Astrocyte (in vitro differentiated cells and primary cell): ENCODE data around the gene PDE11A. TPM values are rescaled to one million over a fixed set of nuclear protein-coding genes. Genes with fewer than 3 reads are reported as not detected.

Experiments used
- DNase-seq: peaks from one replicate; pipeline ENCODE4 v3.0.0-alpha.2; 2010; ENCODE audit warnings: low read depth
- FAIRE-seq: peaks from 2 replicates; lab custom pipeline; 2011; peaks lifted over from hg19 to GRCh38; lab: Jason Lieb, UNC
- H2AFZ ChIP-seq: 2 replicates; pipeline ENCODE4 v1.6.0; 2012; ENCODE audit warnings: low read depth, low read length, inconsistent platforms
- H3K27ac ChIP-seq: 2 replicates; pipeline ENCODE4 v1.5.1; 2011; ENCODE audit warnings: low read depth, low read length, inconsistent platforms
- H3K27me3 ChIP-seq: 2 replicates; pipeline ENCODE4 v1.6.0; 2011; ENCODE audit warnings: low read length, inconsistent platforms; ENCODE audit not compliant: insufficient read depth
- H3K36me3 ChIP-seq: 2 replicates; pipeline ENCODE4 v1.5.1; 2011; ENCODE audit warnings: low read length, inconsistent platforms; ENCODE audit not compliant: insufficient read depth
- H3K4me1 ChIP-seq: 2 replicates; pipeline ENCODE4 v1.5.1; 2011; ENCODE audit warnings: low read length, inconsistent platforms; ENCODE audit not compliant: insufficient read depth
- H3K4me2 ChIP-seq: 2 replicates; pipeline ENCODE4 v1.6.0; 2012; ENCODE audit warnings: low read length, inconsistent platforms
- H3K4me3 ChIP-seq: 2 replicates; pipeline ENCODE4 v1.5.1; 2011; ENCODE audit warnings: low read depth, mild to moderate bottlenecking, low read length, inconsistent platforms; ENCODE audit not compliant: insufficient read depth
- H3K79me2 ChIP-seq: 2 replicates; pipeline ENCODE4 v1.6.0; 2012; ENCODE audit warnings: mild to moderate bottlenecking, low read length, inconsistent platforms; ENCODE audit not compliant: insufficient read depth
- H3K9ac ChIP-seq: 2 replicates; pipeline ENCODE4 v1.6.0; 2012; ENCODE audit warnings: mild to moderate bottlenecking, low read length, inconsistent platforms
- H3K9me3 ChIP-seq: 2 replicates; pipeline ENCODE4 v1.5.1; 2012; ENCODE audit warnings: low read depth, mild to moderate bottlenecking, low read length, inconsistent platforms; ENCODE audit not compliant: insufficient read depth
- H4K20me1 ChIP-seq: 2 replicates; pipeline ENCODE4 v1.6.0; 2012; ENCODE audit warnings: low read length, inconsistent platforms; ENCODE audit not compliant: insufficient read depth
- H3K27ac Mint-ChIP-seq: one replicate; pipeline ENCODE4 v1.8.0; 2021; ENCODE audit warnings: mild to moderate bottlenecking, mixed read lengths; ENCODE audit not compliant: unreplicated experiment
- H3K27me3 Mint-ChIP-seq: one replicate; pipeline ENCODE4 v1.8.0; 2021; ENCODE audit warnings: low read depth, mixed read lengths; ENCODE audit not compliant: unreplicated experiment
- H3K36me3 Mint-ChIP-seq: one replicate; pipeline ENCODE4 v1.8.0; 2021; ENCODE audit warnings: low read depth, mixed read lengths; ENCODE audit not compliant: unreplicated experiment
- H3K4me1 Mint-ChIP-seq: one replicate; pipeline ENCODE4 v1.8.0; 2021; ENCODE audit warnings: low read depth, mixed read lengths; ENCODE audit not compliant: unreplicated experiment
- H3K4me3 Mint-ChIP-seq: one replicate; pipeline ENCODE4 v1.8.0; 2021; ENCODE audit warnings: mild to moderate bottlenecking, moderate library complexity, mixed read lengths; ENCODE audit not compliant: unreplicated experiment
- H3K9me3 Mint-ChIP-seq: one replicate; pipeline ENCODE4 v1.8.0; 2021; ENCODE audit warnings: mild to moderate bottlenecking, mixed read lengths; ENCODE audit not compliant: unreplicated experiment
- CTCF ChIP-seq: IDR thresholded peaks from 2 replicates; pipeline ENCODE4 v1.5.1; 2011; ENCODE audit warnings: low read depth, mild to moderate bottlenecking, inconsistent platforms, low read length, moderate library complexity; ENCODE audit not compliant: insufficient read depth
- EZH2 ChIP-seq: IDR thresholded peaks from 2 replicates; pipeline ENCODE4 v1.6.1; 2012; ENCODE audit warnings: mild to moderate bottlenecking, low read length, inconsistent platforms; ENCODE audit not compliant: insufficient read depth
- total RNA-seq: library from RNA; stranded (reverse); gene quantifications from 2 replicates; pipeline ENCODE4 v1.2.1, GENCODE V29; 2021

PDE11A gene
- total RNA-seq, 1 donor from 2014 or later: 0.45 TPM

- H3K4me3 ChIP-seq: no peak overlapping the region
- no peaks in the 10 kb centered on the region for H3K9me3 Mint-ChIP-seq
- DNase-seq (no peak), FAIRE-seq (no peak)
- no peaks in the 10 kb centered on the region for H3K36me3 ChIP-seq
- no peaks in the 10 kb centered on the region for H3K4me1 ChIP-seq
- no peaks in the 10 kb centered on the region for H4K20me1 ChIP-seq
- no peaks in the 10 kb centered on the region for H3K9me3 ChIP-seq
- H3K36me3 Mint-ChIP-seq: no peaks in the 10 kb centered on the region
- H3K27ac Mint-ChIP-seq: no peak overlapping the region
- no peak for TF ChIP-seq CTCF
- TF ChIP-seq EZH2: no peak
- no peak overlapping the region for H3K9ac ChIP-seq
- H3K27me3 ChIP-seq: no peaks in the 10 kb centered on the region
- no peaks in the 10 kb centered on the region for H3K79me2 ChIP-seq
- peaks cover 3% of the 10 kb centered on the region for H3K4me1 Mint-ChIP-seq
- no peak overlapping the region for H3K4me2 ChIP-seq
- H3K4me3 Mint-ChIP-seq: no peak overlapping the region
- H3K27ac ChIP-seq: no peak overlapping the region
- H2AFZ ChIP-seq: no peak overlapping the region
- peaks cover 2% of the 10 kb centered on the region for H3K27me3 Mint-ChIP-seq
Observed at GRCh38 chr2:177908824-177909223, 163.8 kb downstream of the PDE11A start.

GRCh38 chr2:177908182-177908581, 164.4 kb downstream of the PDE11A start:
- FAIRE-seq: no peak
- TF ChIP-seq CTCF (no peak), EZH2 (no peak)

GRCh38 chr2:177906041-177906718, 166.4 kb downstream of the PDE11A start:
- no peaks in the 10 kb centered on the region for H3K27me3 ChIP-seq
- H3K36me3 ChIP-seq: no peaks in the 10 kb centered on the region
- H3K4me1 ChIP-seq: no peaks in the 10 kb centered on the region
- H3K4me2 ChIP-seq: peak overlapping the region; percentile 69
- Mint-ChIP-seq H3K27ac (no peak overlapping the region), H3K4me3 (no peak overlapping the region), H3K4me1 (peaks cover 3% of the 10 kb centered on the region), H3K36me3 (no peaks in the 10 kb centered on the region), H3K27me3 (no peaks in the 10 kb centered on the region), H3K9me3 (no peaks in the 10 kb centered on the region)
- DNase-seq (peak; percentile 19), FAIRE-seq (no peak)
- H3K9ac ChIP-seq: no peak overlapping the region
- no peaks in the 10 kb centered on the region for H3K9me3 ChIP-seq
- H3K4me3 ChIP-seq: no peak overlapping the region
- H4K20me1 ChIP-seq: no peaks in the 10 kb centered on the region
- H3K79me2 ChIP-seq: no peaks in the 10 kb centered on the region
- H2AFZ ChIP-seq: peak overlapping the region; percentile 33
- no peak overlapping the region for H3K27ac ChIP-seq
- TF ChIP-seq CTCF (peak; percentile 78), EZH2 (no peak)

More at GRCh38 chr2:177908182-177908581, 164.4 kb downstream of the PDE11A start:
- H3K27ac ChIP-seq: no peak overlapping the region
- no peak overlapping the region for H2AFZ ChIP-seq
- no peak overlapping the region for H3K4me3 ChIP-seq
- H3K4me1 ChIP-seq: no peaks in the 10 kb centered on the region
- DNase-seq: no peak
- H3K27me3 ChIP-seq: no peaks in the 10 kb centered on the region
- Mint-ChIP-seq H3K4me3 (no peak overlapping the region), H3K36me3 (no peaks in the 10 kb centered on the region), H3K27ac (no peak overlapping the region), H3K27me3 (peaks cover 2% of the 10 kb centered on the region), H3K9me3 (no peaks in the 10 kb centered on the region), H3K4me1 (peaks cover 3% of the 10 kb centered on the region)
- no peaks in the 10 kb centered on the region for H4K20me1 ChIP-seq
- H3K4me2 ChIP-seq: no peak overlapping the region
- no peaks in the 10 kb centered on the region for H3K79me2 ChIP-seq
- H3K36me3 ChIP-seq: no peaks in the 10 kb centered on the region
- no peak overlapping the region for H3K9ac ChIP-seq
- no peaks in the 10 kb centered on the region for H3K9me3 ChIP-seq
